Measurements from ENCODE around the gene NFATC4. TPM values are rescaled to one million over a fixed set of nuclear protein-coding genes. Genes with fewer than 3 reads are reported as not detected.

Gene NFATC4
- total RNA-seq, 2 experiments from 2014 or later = not detected

GRCh38 chr14:24388474-24389179 lies 20.6 kb downstream of the NFATC4 start:
- ATAC-seq (ENCODE audit: low read depth) = no peak
- H3K27me3 Mint-ChIP-seq = peaks cover 52% of the 10 kb centered on the region
- POLR2A ChIA-PET = no interaction called here
- no peaks in the 10 kb centered on the region for H3K9me3 Mint-ChIP-seq
- H3K27ac Mint-ChIP-seq = no peak overlapping the region
- no peaks in the 10 kb centered on the region for H3K36me3 Mint-ChIP-seq
- peaks cover 5% of the 10 kb centered on the region for H3K4me1 Mint-ChIP-seq
- no peak for DNase-seq
- no peak overlapping the region for H3K4me3 Mint-ChIP-seq

DNA sequence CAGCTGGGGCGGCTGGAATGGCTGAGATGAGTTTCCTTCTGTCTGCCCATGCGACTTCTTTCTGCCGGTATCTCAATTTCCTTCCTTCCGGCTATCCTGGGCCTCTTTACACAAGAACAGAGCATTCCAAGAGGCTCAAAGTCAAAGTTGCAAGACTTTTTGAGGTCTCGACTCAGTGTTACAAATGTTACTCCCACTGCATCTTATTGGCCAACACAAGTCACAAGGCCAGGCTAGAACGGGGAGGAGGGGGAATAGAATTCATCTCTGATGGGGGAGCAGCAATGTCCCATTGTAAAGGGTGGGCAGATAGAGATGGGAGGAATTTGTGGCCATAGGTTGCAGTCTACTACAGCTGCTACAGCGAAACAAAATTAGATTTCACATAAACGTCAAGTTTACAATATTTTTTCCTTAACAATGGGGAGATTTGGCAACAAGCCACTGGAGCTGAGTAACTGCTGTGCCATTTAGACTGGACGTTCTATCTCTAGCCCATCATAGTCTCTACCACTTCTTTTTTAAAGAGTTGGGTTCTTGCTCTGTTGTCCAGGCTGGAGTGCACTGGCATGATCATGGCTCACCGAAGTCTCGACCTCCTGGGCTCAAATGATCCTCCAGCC lies 21.4 kb downstream of the NFATC4 start:
- POLR2A ChIA-PET = interaction anchor here (0.9 kb wide), 1 partner anchor 42 kb away, joined by 3 read pairs; no protein-coding TSS in a partner anchor
- Mint-ChIP-seq H3K4me1 (peaks cover 5% of the 10 kb centered on the region), H3K27ac (no peak overlapping the region), H3K9me3 (no peaks in the 10 kb centered on the region), H3K36me3 (no peaks in the 10 kb centered on the region), H3K27me3 (peaks cover 48% of the 10 kb centered on the region), H3K4me3 (no peak overlapping the region)
- DNase-seq (no peak), ATAC-seq (ENCODE audit: low read depth) (no peak)

DNA sequence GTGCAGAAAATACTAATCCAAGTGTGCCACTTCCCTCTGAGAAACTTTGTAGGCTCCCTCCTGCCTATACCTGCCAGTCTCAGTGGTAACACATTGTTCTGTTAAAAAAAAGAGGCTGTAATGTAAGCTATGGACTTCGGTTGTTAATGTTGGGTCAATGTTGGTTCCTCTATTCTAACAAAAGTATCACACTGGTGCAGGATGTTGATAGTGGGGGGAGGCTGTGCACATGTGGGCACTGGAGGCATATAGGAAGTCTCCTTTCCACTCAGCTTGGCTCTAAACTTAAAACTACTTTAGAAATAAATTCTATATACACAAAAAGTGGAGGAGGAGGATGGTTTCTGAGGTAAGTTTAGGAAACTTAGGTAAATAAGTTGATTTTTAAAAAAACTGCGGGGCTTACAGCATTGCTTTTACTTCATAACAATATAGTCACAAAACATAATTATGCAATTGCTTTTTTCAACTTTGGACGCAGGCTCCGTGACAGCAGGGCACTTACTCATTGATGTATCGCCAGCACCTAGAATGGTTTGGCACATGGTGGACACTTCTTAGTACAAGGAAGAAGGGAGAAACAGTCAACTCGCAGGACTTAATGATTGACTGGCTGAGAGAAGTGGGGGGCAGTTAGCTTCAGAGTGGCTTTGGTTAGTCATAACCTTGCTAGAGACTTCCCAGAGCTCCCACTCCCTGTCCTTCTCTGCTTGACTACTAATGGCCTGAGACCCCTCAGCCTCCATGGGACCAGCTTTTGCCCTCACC lies 22.9 kb downstream of the NFATC4 start:
- POLR2A ChIA-PET = no interaction called here
- H3K4me3 Mint-ChIP-seq = no peak overlapping the region
- H3K27me3 Mint-ChIP-seq = peaks cover 51% of the 10 kb centered on the region
- H3K27ac Mint-ChIP-seq = no peak overlapping the region
- no peak for ATAC-seq (ENCODE audit: low read depth)
- peaks cover 7% of the 10 kb centered on the region for H3K4me1 Mint-ChIP-seq
- DNase-seq = no peak
- no peaks in the 10 kb centered on the region for H3K36me3 Mint-ChIP-seq
- H3K9me3 Mint-ChIP-seq = no peaks in the 10 kb centered on the region

GRCh38 chr14:24392325-24393091 lies 24.5 kb downstream of the NFATC4 start:
- peaks cover 56% of the 10 kb centered on the region for H3K27me3 Mint-ChIP-seq
- no peak overlapping the region for H3K4me3 Mint-ChIP-seq
- H3K9me3 Mint-ChIP-seq = no peaks in the 10 kb centered on the region
- no peaks in the 10 kb centered on the region for H3K36me3 Mint-ChIP-seq
- no peak overlapping the region for H3K27ac Mint-ChIP-seq
- peaks cover 10% of the 10 kb centered on the region for H3K4me1 Mint-ChIP-seq
- ATAC-seq (ENCODE audit: low read depth) = no peak
- DNase-seq = no peak
- POLR2A ChIA-PET = no interaction called here

DNA sequence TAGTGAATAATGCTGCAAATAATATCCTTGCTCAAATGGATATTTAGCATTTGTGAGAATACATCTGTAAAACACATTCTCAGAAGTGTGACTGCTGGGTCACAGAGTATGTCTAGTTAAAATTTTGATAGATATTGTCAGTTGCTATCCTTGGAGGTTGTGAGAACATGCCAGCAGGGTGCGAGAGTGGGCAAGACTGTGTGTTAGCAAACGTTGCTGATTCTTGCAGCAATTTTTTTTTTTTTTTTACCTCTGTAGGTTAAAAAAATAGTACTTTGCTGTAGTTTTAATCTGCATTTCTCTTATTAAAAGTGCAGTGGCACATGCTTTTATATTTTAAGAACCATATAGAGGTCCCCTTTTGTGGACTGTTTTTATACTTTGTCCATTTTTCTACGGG lies 26.3 kb downstream of the NFATC4 start:
- DNase-seq = no peak
- H3K4me3 Mint-ChIP-seq = no peak overlapping the region
- no peak for ATAC-seq (ENCODE audit: low read depth)
- H3K4me1 Mint-ChIP-seq = peaks cover 10% of the 10 kb centered on the region
- peaks cover 41% of the 10 kb centered on the region for H3K27me3 Mint-ChIP-seq
- no peaks in the 10 kb centered on the region for H3K36me3 Mint-ChIP-seq
- POLR2A ChIA-PET = no interaction called here
- no peaks in the 10 kb centered on the region for H3K9me3 Mint-ChIP-seq
- H3K27ac Mint-ChIP-seq = no peak overlapping the region

DNA sequence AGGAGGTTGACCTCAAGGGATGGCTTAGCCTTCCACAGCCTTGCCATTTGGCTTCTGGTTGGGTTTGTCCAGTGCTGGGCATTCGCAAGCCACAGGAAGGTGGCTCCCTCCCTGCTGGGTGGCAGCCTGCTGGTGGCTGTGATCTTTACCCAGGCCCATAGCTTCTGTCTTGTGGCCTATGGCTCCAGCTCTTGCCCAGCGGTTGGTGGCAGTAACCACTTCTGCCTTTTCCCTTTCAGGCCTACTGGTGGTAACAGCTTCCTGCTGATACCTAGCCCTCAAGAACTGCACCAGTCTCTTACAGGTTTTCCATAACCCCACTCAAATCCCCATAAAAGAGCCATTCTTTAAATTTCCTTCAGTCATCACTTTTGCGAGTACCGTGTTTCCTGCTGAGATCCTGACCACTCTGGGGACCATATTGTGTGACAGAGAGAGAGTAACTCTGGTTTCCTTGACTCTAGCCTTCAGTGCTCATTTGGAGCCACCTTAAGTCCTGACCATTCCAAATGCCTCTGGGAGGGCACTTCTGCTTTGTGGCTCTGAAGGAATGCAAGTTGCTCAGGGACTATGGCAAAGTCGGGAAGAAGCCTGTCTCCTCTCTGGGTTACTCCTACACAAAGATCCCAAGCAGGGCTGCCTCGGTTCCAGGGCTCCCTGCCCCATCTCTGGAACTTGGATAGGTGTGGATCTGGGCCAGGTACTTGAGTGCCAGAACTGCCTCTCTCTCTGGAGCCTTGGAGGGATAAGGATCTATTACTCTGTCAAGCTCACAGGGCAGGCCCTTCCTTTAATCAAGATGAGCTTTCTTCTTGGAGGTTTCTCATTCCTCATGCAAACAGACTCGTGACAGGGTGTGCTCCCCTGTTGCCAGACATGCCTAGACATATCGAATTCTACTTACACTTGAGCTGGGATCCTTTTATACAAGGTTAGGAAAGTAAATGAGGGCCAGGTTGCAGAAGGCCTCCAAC lies 27.9 kb downstream of the NFATC4 start:
- H3K27me3 Mint-ChIP-seq = peaks cover 42% of the 10 kb centered on the region
- POLR2A ChIA-PET = interaction anchor here (1.4 to 1.6 kb wide), 2 partner anchors 34 to 62 kb away, joined by 5 to 6 read pairs; partner anchors contain the start of genes CBLN3 and KHNYN
- H3K36me3 Mint-ChIP-seq = no peaks in the 10 kb centered on the region
- no peak for ATAC-seq (ENCODE audit: low read depth)
- H3K27ac Mint-ChIP-seq = no peak overlapping the region
- H3K9me3 Mint-ChIP-seq = no peaks in the 10 kb centered on the region
- no peak for DNase-seq
- H3K4me1 Mint-ChIP-seq = peaks cover 11% of the 10 kb centered on the region
- no peak overlapping the region for H3K4me3 Mint-ChIP-seq

- Mint-ChIP-seq H3K4me3 (no peak overlapping the region), H3K27ac (no peak overlapping the region)
- POLR2A ChIA-PET = no interaction called here
These were observed 29.8 kb downstream of the NFATC4 start for GRCh38 chr14:24397639-24398292.

DNA sequence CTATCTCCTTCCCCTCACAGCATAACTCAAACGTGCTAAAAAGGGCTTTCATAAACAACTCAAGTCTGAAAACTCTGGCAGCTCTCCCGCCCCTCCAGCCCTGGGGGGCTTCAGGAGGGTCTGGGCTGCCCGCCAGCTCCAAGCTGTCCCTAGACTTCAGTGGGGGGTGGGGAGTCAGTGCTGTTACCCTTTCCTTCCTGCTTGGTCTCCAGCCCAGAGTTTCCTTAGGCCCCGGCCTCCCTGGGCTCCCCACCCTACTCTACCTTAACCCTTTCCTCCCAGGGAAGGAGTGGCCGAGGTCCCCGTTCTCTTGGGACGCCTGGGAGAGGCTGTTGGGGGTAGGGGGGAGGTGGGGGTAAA lies 30.3 kb downstream of the NFATC4 start:
- POLR2A ChIA-PET = interaction anchor here (0.7 to 1.2 kb wide), 3 partner anchors 27 to 31 kb away, joined by 3 to 5 read pairs (median 3); partner anchors contain the start of genes CBLN3 and KHNYN
- Mint-ChIP-seq H3K27me3 (peaks cover 46% of the 10 kb centered on the region), H3K27ac (no peak overlapping the region), H3K4me3 (no peak overlapping the region), H3K36me3 (no peaks in the 10 kb centered on the region), H3K9me3 (no peaks in the 10 kb centered on the region), H3K4me1 (peaks cover 10% of the 10 kb centered on the region)
- ATAC-seq (ENCODE audit: low read depth) (no peak), DNase-seq (no peak)

More at GRCh38 chr14:24397639-24398292, 29.8 kb downstream of the NFATC4 start:
- peaks cover 10% of the 10 kb centered on the region for H3K4me1 Mint-ChIP-seq
- no peaks in the 10 kb centered on the region for H3K9me3 Mint-ChIP-seq
- peaks cover 46% of the 10 kb centered on the region for H3K27me3 Mint-ChIP-seq
- DNase-seq (no peak), ATAC-seq (ENCODE audit: low read depth) (no peak)
- no peaks in the 10 kb centered on the region for H3K36me3 Mint-ChIP-seq

GRCh38 chr14:24398653-24399446 lies 30.9 kb downstream of the NFATC4 start, which contains the start of gene NYNRIN:
Gene NYNRIN (plus strand): TSS chr14:24399003. CDS start chr14:24399247, 244 bp downstream.
- POLR2A ChIA-PET = interaction anchor here (0.7 to 1.2 kb wide), 3 partner anchors 26 to 31 kb away, joined by 3 to 5 read pairs (median 3); partner anchors contain the start of genes CBLN3 and KHNYN
- Mint-ChIP-seq H3K27ac (peak within 1 kb of the TSS; percentile 30), H3K4me1 (peaks cover 9% of the 10 kb centered on the region), H3K27me3 (peaks cover 47% of the 10 kb centered on the region), H3K9me3 (no peaks in the 10 kb centered on the region), H3K36me3 (no peaks in the 10 kb centered on the region), H3K4me3 (peak within 1 kb of the TSS; percentile 74)
- DNase-seq (peak; percentile 70), ATAC-seq (ENCODE audit: low read depth) (peak; percentile 94)

GRCh38 chr14:24399447-24399822 lies 31.5 kb downstream of the NFATC4 start:
- H3K4me3 Mint-ChIP-seq = peak overlapping the region; percentile 74
- H3K4me1 Mint-ChIP-seq = peaks cover 9% of the 10 kb centered on the region
- peaks cover 53% of the 10 kb centered on the region for H3K27me3 Mint-ChIP-seq
- DNase-seq = no peak
- peak overlapping the region; percentile 30 for H3K27ac Mint-ChIP-seq
- no peaks in the 10 kb centered on the region for H3K36me3 Mint-ChIP-seq
- no peak for ATAC-seq (ENCODE audit: low read depth)
- no peaks in the 10 kb centered on the region for H3K9me3 Mint-ChIP-seq
- POLR2A ChIA-PET = interaction anchor here (1.0 to 1.2 kb wide), 2 partner anchors 26 to 30 kb away, joined by 3 to 5 read pairs; partner anchors contain the start of genes CBLN3 and KHNYN

Measured in activated naive CD8-positive, alpha-beta T cell treated with anti-CD3 and anti-CD28 coated beads, Interleukin-2, amount 10 ng/mL, durations not matched to agents 7 days and 5 days (primary cell).